Coronary artery (tissue), 2 donors: ENCODE measurements around the gene CYP3A4.

Source experiments
- DNase-seq: peaks from one replicate; pipeline ENCODE4 v3.0.0-alpha.2; 2017; ENCODE audit warnings: low spot score
- H3K27ac ChIP-seq, 2 donors: fragments of 200-600 bp; sonication (generic); one replicate each; pipeline ENCODE4 v1.5.1; 2016 to 2019
- H3K4me3 ChIP-seq: fragments of 200-600 bp; sonication (generic); 2 replicates; pipeline ENCODE4 v1.5.1; 2016; ENCODE audit warnings: mild to moderate bottlenecking, moderate library complexity
- TF ChIP-seq, protein P1 (sequence below): fragments of 200-600 bp; sonication (generic); IDR thresholded peaks from one replicate; pipeline ENCODE4 v1.5.1; 2019; ENCODE audit warnings: antibody characterized with exemption

CYP3A4 gene

DNA sequence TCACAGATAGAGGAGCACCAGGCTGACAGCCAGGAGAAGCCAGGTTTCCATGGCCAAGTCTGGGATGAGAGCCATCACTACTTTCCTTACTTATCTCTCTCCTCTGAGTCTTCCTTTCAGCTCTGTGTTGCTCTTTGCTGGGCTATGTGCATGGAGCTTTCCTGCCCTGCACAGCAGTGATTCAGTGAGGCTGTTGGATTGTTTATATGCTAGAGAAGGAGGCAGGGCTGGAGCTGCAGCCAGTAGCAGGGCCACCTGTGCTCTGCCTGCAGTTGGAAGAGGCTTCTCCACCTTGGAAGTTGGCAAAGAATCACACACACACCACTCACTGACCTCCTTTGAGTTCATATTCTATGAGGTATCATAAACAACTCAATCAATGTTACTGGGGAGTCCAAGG is at the start of gene CYP3A4:
TSS of gene CYP3A4 (minus strand) at position 178 of the 400 bp plus-strand sequence. CDS start at position 75, 103 bp downstream.
- Histone ChIP-seq H3K4me3 (no peak within 1 kb of the TSS), H3K27ac (no peak within 1 kb of the TSS)
- no peak for DNase-seq
- TF ChIP-seq, protein P1, sequence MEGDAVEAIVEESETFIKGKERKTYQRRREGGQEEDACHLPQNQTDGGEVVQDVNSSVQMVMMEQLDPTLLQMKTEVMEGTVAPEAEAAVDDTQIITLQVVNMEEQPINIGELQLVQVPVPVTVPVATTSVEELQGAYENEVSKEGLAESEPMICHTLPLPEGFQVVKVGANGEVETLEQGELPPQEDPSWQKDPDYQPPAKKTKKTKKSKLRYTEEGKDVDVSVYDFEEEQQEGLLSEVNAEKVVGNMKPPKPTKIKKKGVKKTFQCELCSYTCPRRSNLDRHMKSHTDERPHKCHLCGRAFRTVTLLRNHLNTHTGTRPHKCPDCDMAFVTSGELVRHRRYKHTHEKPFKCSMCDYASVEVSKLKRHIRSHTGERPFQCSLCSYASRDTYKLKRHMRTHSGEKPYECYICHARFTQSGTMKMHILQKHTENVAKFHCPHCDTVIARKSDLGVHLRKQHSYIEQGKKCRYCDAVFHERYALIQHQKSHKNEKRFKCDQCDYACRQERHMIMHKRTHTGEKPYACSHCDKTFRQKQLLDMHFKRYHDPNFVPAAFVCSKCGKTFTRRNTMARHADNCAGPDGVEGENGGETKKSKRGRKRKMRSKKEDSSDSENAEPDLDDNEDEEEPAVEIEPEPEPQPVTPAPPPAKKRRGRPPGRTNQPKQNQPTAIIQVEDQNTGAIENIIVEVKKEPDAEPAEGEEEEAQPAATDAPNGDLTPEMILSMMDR: no peak

DNA sequence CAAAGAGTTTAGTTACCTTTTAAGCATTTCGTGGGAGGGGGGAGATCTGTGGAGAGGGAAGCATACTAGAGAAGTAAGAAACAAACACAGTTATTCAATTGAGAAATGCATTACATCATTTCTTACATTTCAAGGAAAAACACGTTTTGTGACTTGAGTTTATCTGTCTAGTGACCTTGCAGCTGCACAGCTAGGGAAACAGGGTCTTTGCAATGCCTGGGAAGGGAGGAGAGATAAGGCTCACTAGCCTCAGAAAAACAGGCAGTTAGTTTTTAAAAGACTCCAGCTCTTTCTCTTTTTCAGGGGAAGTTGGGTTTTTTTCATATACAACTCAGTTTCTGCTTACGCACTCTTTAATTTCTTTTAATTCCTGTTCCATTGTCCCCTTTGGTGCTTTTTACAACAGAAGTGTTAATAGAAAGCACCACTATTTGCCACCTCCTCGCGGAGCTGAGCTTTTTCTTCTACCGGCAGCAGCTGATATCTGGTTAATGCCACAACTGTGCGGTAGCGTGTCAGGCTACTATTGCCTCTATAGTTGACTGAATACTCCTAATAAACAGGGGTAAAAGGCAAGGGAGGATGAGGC is 49.4 kb upstream of the CYP3A4 start:
- DNase-seq: no peak
- Histone ChIP-seq H3K4me3 (no peak overlapping the region), H3K27ac (no peak overlapping the region)
- TF ChIP-seq, protein P1: no peak

DNA sequence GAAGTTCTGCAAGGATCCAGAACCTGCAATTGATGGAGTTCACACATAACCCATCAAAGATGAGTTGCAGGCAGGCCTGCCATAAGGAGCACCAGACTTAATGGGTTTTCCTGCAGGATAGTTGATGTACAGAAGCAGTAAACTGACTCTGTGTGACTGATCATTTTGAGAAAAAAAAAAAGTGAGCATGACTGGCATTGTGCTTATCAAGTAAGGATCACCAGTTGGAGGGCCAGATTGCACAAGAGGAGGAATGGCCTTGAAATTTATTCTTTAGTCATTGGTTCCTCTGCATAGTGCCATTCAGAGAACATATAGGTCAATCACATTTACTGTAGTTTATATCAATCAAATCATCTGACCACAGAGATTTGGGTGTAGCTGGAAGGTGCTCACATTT is 47.6 kb upstream of the CYP3A4 start:
- TF ChIP-seq, protein P1: no peak
- Histone ChIP-seq H3K27ac (no peak overlapping the region), H3K4me3 (no peak overlapping the region)
- no peak for DNase-seq

DNA sequence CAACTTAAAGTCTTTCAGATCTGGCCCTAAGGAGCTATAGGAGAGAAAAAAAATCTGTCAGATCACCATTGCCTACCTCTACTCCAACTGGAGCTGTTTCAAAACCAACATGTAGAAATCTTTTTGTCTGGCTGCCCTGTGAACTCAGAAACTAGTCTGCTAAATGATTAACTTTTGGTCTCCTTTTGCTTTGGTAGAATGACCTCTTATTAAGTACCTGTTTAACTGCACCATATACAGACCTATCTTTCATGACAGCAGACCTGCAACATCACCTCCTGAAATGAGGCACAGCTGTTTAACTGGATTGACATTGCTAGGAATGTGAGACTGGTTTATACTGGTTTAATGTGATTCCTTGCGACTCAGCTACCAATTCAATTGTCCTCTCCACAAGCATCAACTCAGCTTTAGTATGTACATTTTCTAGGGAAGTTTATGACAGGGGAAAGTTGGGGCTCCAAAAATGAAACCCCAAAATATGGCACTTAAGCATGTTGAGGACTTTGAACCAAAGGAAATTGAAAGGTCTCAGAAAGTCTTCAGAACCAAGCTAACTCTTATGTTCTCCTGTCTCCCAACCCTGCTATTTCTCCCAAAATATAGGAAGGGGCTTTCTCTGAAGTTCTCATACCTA is 45.7 kb upstream of the CYP3A4 start:
- TF ChIP-seq, protein P1: no peak

DNA sequence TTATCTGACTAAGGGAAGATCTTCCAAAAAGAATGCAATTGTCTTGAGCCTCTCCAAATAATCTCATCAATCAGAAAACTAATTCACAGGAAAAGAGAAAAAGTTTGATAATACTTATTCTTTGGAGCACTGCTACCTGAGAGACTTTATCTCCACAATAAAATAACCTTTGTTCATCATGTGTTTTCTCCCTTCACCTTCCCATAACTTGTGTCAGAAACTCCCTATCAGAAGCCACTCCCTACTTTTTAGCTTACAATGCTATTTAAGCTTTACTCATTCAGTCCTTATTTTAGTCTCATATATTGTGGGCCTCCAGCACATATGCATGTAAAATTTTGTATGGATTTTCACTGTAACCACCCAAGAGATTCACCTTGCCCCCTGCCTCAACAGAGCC is 44.8 kb upstream of the CYP3A4 start:
- no peak overlapping the region for H3K27ac ChIP-seq
- no peak overlapping the region for H3K4me3 ChIP-seq
- TF ChIP-seq, protein P1: no peak
- no peak for DNase-seq

More for the DNA sequence above, 45.7 kb upstream of the CYP3A4 start:
- DNase-seq: no peak
- Histone ChIP-seq H3K4me3 (no peak overlapping the region), H3K27ac (no peak overlapping the region)

DNA sequence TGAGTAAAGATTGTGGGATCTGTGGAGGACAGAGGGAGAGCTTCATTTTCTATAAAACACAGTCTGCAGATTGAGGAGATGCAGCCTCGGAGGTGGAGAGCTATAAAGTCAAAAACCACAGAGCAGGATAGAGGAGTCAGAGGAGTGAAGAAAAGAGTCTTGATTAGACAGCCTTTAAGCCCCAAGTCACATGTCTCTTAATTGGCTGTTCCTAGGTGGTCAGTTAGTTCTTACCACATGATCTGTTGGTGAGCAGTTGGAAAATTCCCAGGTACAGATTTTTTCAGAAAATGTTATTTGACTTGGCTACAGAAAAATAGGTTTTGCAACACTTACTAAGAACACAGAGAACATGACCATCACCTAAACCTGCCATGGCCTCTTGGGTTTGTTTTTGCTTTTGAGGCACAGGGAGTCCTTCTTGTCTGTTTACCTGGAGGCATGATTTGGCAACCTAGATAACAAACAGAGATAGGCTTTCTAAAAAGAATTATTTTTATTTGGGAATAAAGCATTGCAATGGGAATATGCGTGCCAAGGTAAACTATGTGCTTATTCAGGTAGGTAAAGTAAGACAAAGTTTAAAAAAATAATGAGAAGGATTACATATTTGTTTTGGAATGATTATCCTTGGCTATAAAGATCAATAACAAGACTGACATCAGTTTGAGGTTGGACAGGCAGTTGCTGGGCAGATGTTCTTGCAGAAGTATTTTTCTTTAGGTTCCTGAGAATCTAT is 43.2 kb upstream of the CYP3A4 start:
- no peak overlapping the region for H3K4me3 ChIP-seq
- TF ChIP-seq, protein P1: no peak
- DNase-seq: no peak
- no peak overlapping the region for H3K27ac ChIP-seq
